SK-N-SH treated with all-trans-retinoic acid at 6 μM for 48 hours (cell line): ENCODE data around the gene GLIPR2.

ENCODE experiments used
- ATAC-seq: fragments of 200-7000 bp; cut with Tn5 transposase; 3 replicates; pipeline ENCODE4 v1.9.1; 2020; ENCODE audit warnings: mild to moderate bottlenecking, moderate library complexity
- ARNTL ChIP-seq: fragments of 450-650 bp; formaldehyde crosslinking; IDR thresholded peaks from 2 replicates; pipeline ENCODE4 v1.5.0; 2020; ENCODE audit warnings: low read depth, mild to moderate bottlenecking, moderate library complexity, borderline replicate concordance
- BACH2 ChIP-seq: fragments of 250-450 bp; sonication (Bioruptor Pico); IDR thresholded peaks from 2 replicates; pipeline ENCODE4 v1.9.0; 2021; ENCODE audit warnings: mild to moderate bottlenecking, borderline replicate concordance
- CSDC2 ChIP-seq: fragments of 250-450 bp; sonication (Bioruptor Pico); IDR thresholded peaks from 2 replicates; pipeline ENCODE4 v1.5.0; 2020; ENCODE audit warnings: mild to moderate bottlenecking, moderate library complexity
- CSRNP3 ChIP-seq: fragments of 250-450 bp; sonication (Bioruptor Pico); IDR thresholded peaks from 2 replicates; pipeline ENCODE4 v1.5.1; 2021; ENCODE audit warnings: mild to moderate bottlenecking, moderate library complexity
- ESRRG ChIP-seq: fragments of 250-450 bp; sonication (Bioruptor Pico); IDR thresholded peaks from 2 replicates; pipeline ENCODE4 v1.6.1; 2021; ENCODE audit warnings: mild to moderate bottlenecking
- GLIS3 ChIP-seq: fragments of 250-450 bp; sonication (Bioruptor Pico); IDR thresholded peaks from 2 replicates; pipeline ENCODE4 v1.5.0; 2020; ENCODE audit warnings: mild to moderate bottlenecking, moderate library complexity
- ISL1 ChIP-seq: fragments of 250-450 bp; sonication (Bioruptor Pico); IDR thresholded peaks from 2 replicates; pipeline ENCODE4 v2.1.2; 2022; ENCODE audit warnings: mild to moderate bottlenecking, moderate library complexity
- POU6F1 ChIP-seq: fragments of 250-450 bp; sonication (Bioruptor Pico); IDR thresholded peaks from 2 replicates; pipeline ENCODE4 v1.8.0; 2021; ENCODE audit warnings: low read depth, mild to moderate bottlenecking, moderate library complexity, borderline replicate concordance
- PPARA ChIP-seq: fragments of 250-450 bp; sonication (Bioruptor Pico); IDR thresholded peaks from 2 replicates; pipeline ENCODE4 v1.5.0; 2020; ENCODE audit warnings: mild to moderate bottlenecking, borderline replicate concordance
- RARB ChIP-seq: fragments of 250-450 bp; sonication (Bioruptor Pico); IDR thresholded peaks from 2 replicates; pipeline ENCODE4 v1.8.0; 2021; ENCODE audit warnings: mild to moderate bottlenecking, moderate library complexity
- SNAI2 ChIP-seq: fragments of 250-450 bp; sonication (Bioruptor Pico); IDR thresholded peaks from 2 replicates; pipeline ENCODE4 v1.5.0; 2020; ENCODE audit warnings: mild to moderate bottlenecking, moderate library complexity
- TCF4 ChIP-seq: fragments of 250-450 bp; sonication (Bioruptor Pico); IDR thresholded peaks from 2 replicates; pipeline ENCODE4 v1.8.0; 2021; ENCODE audit warnings: mild to moderate bottlenecking, moderate library complexity, borderline replicate concordance
- TOX ChIP-seq: fragments of 250-450 bp; sonication (Bioruptor Pico); IDR thresholded peaks from 2 replicates; pipeline ENCODE4 v1.8.0; 2021; ENCODE audit warnings: mild to moderate bottlenecking, moderate library complexity, borderline replicate concordance
- ZC3H10 ChIP-seq: fragments of 250-450 bp; sonication (Bioruptor Pico); IDR thresholded peaks from 2 replicates; pipeline ENCODE4 v1.5.1; 2021; ENCODE audit warnings: mild to moderate bottlenecking, moderate library complexity
- ZFP3 ChIP-seq: fragments of 250-450 bp; sonication (Bioruptor Pico); IDR thresholded peaks from 2 replicates; pipeline ENCODE4 v1.5.0; 2020; ENCODE audit warnings: mild to moderate bottlenecking, moderate library complexity
- ZFP30 ChIP-seq: fragments of 450-650 bp; formaldehyde crosslinking; IDR thresholded peaks from 2 replicates; pipeline ENCODE4 v1.5.0; 2022; ENCODE audit warnings: mild to moderate bottlenecking, moderate library complexity
- ZNF565 ChIP-seq: fragments of 450-650 bp; formaldehyde crosslinking; conservative IDR thresholded peaks from 2 replicates; pipeline ENCODE4 v1.5.0; 2020; ENCODE audit warnings: low read depth, mild to moderate bottlenecking, moderate library complexity
- TF ChIP-seq, protein P1 (sequence below): fragments of 250-450 bp; sonication (Bioruptor Pico); IDR thresholded peaks from 2 replicates; pipeline ENCODE4 v1.5.0; 2020; ENCODE audit warnings: mild to moderate bottlenecking, moderate library complexity

The GLIPR2 gene

DNA sequence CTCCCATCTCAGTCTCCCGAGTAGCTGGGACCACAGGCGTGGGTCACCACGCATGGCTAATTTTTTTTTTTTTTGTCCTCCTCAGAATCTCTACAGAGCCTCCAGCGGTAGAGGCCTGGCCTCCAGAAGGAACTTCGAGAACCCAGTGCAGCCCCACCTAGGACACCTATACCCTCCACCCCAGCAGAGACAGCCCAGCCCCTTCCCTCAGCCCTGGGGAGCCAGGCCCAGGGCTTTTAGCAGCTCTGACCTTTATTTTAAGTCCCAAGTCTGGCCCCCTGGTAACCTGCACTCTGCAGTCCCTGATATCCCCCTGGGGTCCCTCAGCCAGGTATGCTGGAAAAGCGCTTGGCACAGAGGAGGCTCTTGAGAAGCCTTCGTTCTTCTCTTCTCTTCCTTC is 5.2 kb downstream of the GLIPR2 start:
- no peak for ATAC-seq
- TF ChIP-seq ZNF565 (CRISPR knock-in tag) (no peak), ESRRG (CRISPR knock-in tag) (no peak), ZFP30 (no peak), SNAI2 (CRISPR knock-in tag) (no peak), TCF4 (CRISPR knock-in tag) (no peak)
- TF ChIP-seq, protein P1, sequence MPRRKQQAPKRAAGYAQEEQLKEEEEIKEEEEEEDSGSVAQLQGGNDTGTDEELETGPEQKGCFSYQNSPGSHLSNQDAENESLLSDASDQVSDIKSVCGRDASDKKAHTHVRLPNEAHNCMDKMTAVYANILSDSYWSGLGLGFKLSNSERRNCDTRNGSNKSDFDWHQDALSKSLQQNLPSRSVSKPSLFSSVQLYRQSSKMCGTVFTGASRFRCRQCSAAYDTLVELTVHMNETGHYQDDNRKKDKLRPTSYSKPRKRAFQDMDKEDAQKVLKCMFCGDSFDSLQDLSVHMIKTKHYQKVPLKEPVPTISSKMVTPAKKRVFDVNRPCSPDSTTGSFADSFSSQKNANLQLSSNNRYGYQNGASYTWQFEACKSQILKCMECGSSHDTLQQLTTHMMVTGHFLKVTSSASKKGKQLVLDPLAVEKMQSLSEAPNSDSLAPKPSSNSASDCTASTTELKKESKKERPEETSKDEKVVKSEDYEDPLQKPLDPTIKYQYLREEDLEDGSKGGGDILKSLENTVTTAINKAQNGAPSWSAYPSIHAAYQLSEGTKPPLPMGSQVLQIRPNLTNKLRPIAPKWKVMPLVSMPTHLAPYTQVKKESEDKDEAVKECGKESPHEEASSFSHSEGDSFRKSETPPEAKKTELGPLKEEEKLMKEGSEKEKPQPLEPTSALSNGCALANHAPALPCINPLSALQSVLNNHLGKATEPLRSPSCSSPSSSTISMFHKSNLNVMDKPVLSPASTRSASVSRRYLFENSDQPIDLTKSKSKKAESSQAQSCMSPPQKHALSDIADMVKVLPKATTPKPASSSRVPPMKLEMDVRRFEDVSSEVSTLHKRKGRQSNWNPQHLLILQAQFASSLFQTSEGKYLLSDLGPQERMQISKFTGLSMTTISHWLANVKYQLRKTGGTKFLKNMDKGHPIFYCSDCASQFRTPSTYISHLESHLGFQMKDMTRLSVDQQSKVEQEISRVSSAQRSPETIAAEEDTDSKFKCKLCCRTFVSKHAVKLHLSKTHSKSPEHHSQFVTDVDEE = no peak

GRCh38 chr9:36142510-36143244 is 6.1 kb downstream of the GLIPR2 start:
- no peak for ATAC-seq

DNA sequence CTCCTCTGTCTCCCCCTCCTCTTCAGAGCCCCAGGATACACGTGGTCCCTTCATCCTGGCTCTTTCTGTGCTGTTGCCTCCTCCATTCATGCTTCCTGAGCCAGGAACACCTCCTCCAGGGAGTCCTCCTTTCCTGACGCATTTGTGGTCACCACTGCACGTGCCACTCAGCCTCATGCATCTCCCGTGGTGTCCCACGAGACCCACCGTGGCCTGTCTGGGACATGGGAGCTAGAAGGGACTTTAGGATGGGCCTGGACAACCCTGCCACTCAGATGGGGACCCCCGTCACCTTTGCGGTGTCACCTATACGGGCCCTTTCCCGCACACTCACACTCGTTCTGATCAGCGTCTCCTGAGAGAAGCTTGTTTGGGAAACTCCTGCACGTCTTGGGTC is 6.7 kb downstream of the GLIPR2 start:
- TF ChIP-seq PPARA (CRISPR knock-in tag) (no peak), TCF4 (CRISPR knock-in tag) (no peak), RARB (CRISPR knock-in tag) (no peak), ESRRG (CRISPR knock-in tag) (no peak), ZFP3 (no peak), GLIS3 (CRISPR knock-in tag) (no peak), ISL1 (CRISPR knock-in tag) (no peak), ARNTL (CRISPR knock-in tag) (no peak), SNAI2 (CRISPR knock-in tag) (no peak), BACH2 (CRISPR knock-in tag) (no peak), ZFP30 (no peak)
- TF ChIP-seq, protein P1 = no peak
- no peak for ATAC-seq

More at GRCh38 chr9:36142510-36143244, 6.1 kb downstream of the GLIPR2 start:
- TF ChIP-seq ZFP30 (no peak), CSDC2 (no peak)

GRCh38 chr9:36144309-36145232 is 8.0 kb downstream of the GLIPR2 start:
- no peak for ATAC-seq
- no peak for TF ChIP-seq PPARA (CRISPR knock-in tag)
- TF ChIP-seq CSDC2 = no peak
- TF ChIP-seq TOX (CRISPR knock-in tag) = no peak
- TF ChIP-seq GLIS3 (CRISPR knock-in tag) = no peak
- TF ChIP-seq RARB (CRISPR knock-in tag) = no peak
- TF ChIP-seq POU6F1 = no peak
- TF ChIP-seq ZFP30 = no peak
- TF ChIP-seq, protein P1 = no peak
- no peak for TF ChIP-seq ZC3H10 (CRISPR knock-in tag)
- no peak for TF ChIP-seq SNAI2 (CRISPR knock-in tag)
- no peak for TF ChIP-seq CSRNP3 (CRISPR knock-in tag)
- TF ChIP-seq TCF4 (CRISPR knock-in tag) = no peak
- TF ChIP-seq ISL1 (CRISPR knock-in tag) = no peak
- TF ChIP-seq ZNF565 (CRISPR knock-in tag) = no peak
